T-helper 2 cell treated with Interferon-gamma antibody and Interleukin-4, amounts not matched to agents 5 μg/mL and 100 μg/mL, for 36 hours (primary cell): ENCODE data around the gene P2RY1.
A peak's percentile ranks its signal among the peaks of the same experiment; 100 is the strongest.

Source experiments
- DNase-seq: peaks from one replicate; pipeline ENCODE4 v3.0.0; 2021; ENCODE audit warnings: low spot score
- H3K27ac Mint-ChIP-seq: one replicate; pipeline ENCODE4 v1.8.0; 2021; ENCODE audit warnings: mild to moderate bottlenecking, mixed read lengths
- H3K27me3 Mint-ChIP-seq: one replicate; pipeline ENCODE4 v1.8.0; 2021; ENCODE audit warnings: low read depth, mixed read lengths
- H3K36me3 Mint-ChIP-seq: one replicate; pipeline ENCODE4 v1.8.0; 2021; ENCODE audit warnings: low read depth, mixed read lengths
- H3K4me1 Mint-ChIP-seq: one replicate; pipeline ENCODE4 v1.8.0; 2021; ENCODE audit warnings: low read depth, mixed read lengths
- H3K4me3 Mint-ChIP-seq: one replicate; pipeline ENCODE4 v1.8.0; 2022; ENCODE audit warnings: mild to moderate bottlenecking, moderate library complexity, mixed read lengths
- H3K9me3 Mint-ChIP-seq: one replicate; pipeline ENCODE4 v1.8.0; 2021; ENCODE audit warnings: mixed read lengths

The P2RY1 gene

GRCh38 chr3:152834776-152835600, at the start of gene P2RY1:
P2RY1 (plus strand) TSS chr3:152835131; CDS start chr3:152835783, 652 bp downstream.
- Mint-ChIP-seq H3K4me1 (peaks cover 19% of the 10 kb centered on the region), H3K36me3 (no peaks in the 10 kb centered on the region), H3K9me3 (no peaks in the 10 kb centered on the region), H3K27me3 (peaks cover 60% of the 10 kb centered on the region), H3K27ac (peak within 1 kb of the TSS; percentile 68), H3K4me3 (peak within 1 kb of the TSS; percentile 91)
- DNase-seq: peak; percentile 52

- H3K27me3 Mint-ChIP-seq: no peaks in the 10 kb centered on the region
- no peak for DNase-seq
- no peak overlapping the region for H3K4me3 Mint-ChIP-seq
- H3K4me1 Mint-ChIP-seq: no peaks in the 10 kb centered on the region
- no peaks in the 10 kb centered on the region for H3K36me3 Mint-ChIP-seq
- H3K27ac Mint-ChIP-seq: no peak overlapping the region
- H3K9me3 Mint-ChIP-seq: peaks cover 9% of the 10 kb centered on the region
These were observed 47.8 kb upstream of the P2RY1 start for GRCh38 chr3:152786977-152787681.

- Mint-ChIP-seq H3K27ac (no peak overlapping the region), H3K9me3 (peaks cover 4% of the 10 kb centered on the region), H3K4me1 (no peaks in the 10 kb centered on the region), H3K27me3 (no peaks in the 10 kb centered on the region), H3K36me3 (no peaks in the 10 kb centered on the region), H3K4me3 (no peak overlapping the region)
- DNase-seq: no peak
These were observed 44.1 kb upstream of the P2RY1 start for GRCh38 chr3:152790651-152791387.

- H3K27me3 Mint-ChIP-seq: no peaks in the 10 kb centered on the region
- H3K27ac Mint-ChIP-seq: no peak overlapping the region
- H3K4me1 Mint-ChIP-seq: peaks cover 11% of the 10 kb centered on the region
- peaks cover 5% of the 10 kb centered on the region for H3K9me3 Mint-ChIP-seq
- peaks cover 1% of the 10 kb centered on the region for H3K36me3 Mint-ChIP-seq
- DNase-seq: no peak
- no peak overlapping the region for H3K4me3 Mint-ChIP-seq
These were observed 41.0 kb upstream of the P2RY1 start for GRCh38 chr3:152793969-152794368.

DNA sequence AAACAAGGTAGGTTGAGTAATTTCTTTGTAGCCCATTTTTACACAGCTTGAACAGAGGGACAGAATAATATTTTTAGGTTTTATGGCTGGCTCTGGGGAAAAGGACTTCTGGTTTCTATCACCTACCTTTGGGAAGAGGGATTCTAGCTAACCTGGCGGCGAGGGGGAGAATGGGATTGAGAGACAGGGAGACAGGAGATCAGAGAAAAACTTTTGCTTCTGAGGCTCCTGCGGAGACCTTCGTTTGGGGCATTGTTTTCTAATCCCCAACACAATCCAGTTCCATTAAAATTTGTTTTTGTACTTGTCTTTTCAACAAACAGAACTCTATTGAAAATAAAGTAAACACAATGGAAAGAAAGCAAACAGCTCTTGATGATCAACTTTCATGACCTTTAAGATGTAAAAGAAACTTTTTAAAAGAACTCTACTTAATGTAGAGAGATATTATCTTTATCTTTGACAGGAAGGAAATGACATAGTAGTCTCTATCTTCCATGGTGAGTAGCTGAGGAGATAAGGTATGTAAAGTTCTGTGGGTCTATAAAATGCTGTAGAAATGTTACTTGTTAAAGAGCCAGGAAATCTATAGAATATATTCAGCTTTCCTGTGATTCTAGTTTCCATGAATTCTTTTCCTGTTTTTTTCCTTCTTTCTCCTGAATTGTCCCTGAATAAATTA, 37.0 kb upstream of the P2RY1 start:
- H3K4me3 Mint-ChIP-seq: peak overlapping the region; percentile 28
- DNase-seq: no peak
- H3K27me3 Mint-ChIP-seq: no peaks in the 10 kb centered on the region
- peaks cover 7% of the 10 kb centered on the region for H3K9me3 Mint-ChIP-seq
- peak overlapping the region; percentile 58 for H3K27ac Mint-ChIP-seq
- H3K36me3 Mint-ChIP-seq: peaks cover 1% of the 10 kb centered on the region
- peaks cover 13% of the 10 kb centered on the region for H3K4me1 Mint-ChIP-seq

DNA sequence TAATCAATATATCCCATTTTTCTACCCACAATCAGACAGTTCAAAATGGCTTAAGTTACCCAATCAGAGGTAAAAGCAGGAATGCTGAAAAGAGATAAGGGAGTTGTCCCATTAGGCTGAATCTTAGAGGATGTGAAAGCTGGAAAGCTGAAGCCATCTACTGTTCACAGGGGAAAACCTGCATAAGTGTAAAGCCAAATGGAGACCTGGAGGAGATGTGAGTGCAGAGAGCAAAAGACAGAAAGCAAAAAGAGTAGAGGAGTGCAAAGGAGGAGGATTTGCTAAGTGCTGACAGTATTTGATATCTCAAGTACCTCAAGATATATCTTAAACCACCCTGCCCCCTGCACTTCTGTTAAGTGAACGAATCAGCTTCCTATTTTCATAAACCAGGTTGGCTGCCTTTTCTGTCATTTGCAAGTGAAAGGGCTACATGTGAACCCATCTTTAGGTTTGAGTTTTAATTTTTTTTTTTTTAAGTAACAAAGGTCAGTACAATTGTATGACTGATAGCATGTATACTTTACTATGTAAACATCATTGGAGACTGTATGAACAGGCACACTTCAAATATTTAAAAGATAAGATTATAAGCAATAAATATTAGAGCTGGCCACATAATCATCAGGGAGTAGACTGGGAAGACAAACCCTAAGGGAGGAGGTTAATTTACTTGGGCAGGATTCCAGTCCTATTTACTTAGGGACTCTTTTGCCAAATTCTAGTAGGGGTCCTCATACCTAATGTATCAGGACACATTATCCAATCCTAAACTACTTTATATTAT, 22.8 kb upstream of the P2RY1 start:
- Mint-ChIP-seq H3K36me3 (no peaks in the 10 kb centered on the region), H3K9me3 (no peaks in the 10 kb centered on the region), H3K4me3 (no peak overlapping the region), H3K4me1 (no peaks in the 10 kb centered on the region), H3K27me3 (peaks cover 5% of the 10 kb centered on the region), H3K27ac (no peak overlapping the region)
- DNase-seq: no peak

DNA sequence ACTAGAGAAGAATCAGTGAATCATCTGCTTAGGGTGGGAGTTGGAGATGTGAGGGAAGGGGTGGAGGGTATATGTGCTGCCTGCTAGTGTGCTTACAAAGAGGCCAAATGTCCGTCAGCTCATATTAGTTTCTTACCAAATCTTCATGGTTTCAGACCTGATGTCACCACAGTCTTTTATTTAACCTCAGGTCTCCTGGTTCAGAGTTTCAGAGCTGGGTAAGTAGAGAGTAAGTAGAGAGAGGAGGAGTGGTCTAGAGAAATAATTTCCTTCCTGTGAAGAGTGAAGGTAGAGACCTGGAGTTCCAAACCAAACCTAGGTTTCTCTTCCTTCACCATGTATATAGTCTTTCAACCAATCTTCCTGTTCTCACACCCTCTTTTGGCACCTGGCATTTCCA, 17.5 kb upstream of the P2RY1 start:
- Mint-ChIP-seq H3K36me3 (no peaks in the 10 kb centered on the region), H3K9me3 (no peaks in the 10 kb centered on the region), H3K27me3 (peaks cover 6% of the 10 kb centered on the region), H3K4me3 (no peak overlapping the region), H3K27ac (no peak overlapping the region), H3K4me1 (no peaks in the 10 kb centered on the region)
- DNase-seq: no peak

DNA sequence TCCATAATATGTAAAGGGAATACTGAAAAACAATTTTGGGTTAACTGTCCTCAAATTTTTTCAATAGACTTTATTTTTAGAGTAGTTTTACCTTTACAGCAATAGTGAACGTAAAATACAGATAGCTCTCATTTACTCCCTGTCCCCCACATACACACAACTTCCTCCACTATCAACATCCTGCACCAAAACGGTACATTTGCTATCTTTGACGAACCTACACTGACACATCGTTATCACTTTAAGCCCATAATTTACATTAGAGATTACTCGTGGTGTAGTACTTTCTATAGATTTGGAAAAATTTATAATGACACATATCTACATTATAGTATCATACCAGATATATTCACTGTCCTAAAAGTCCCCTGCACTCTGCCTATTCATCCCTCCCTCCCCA, 16.9 kb upstream of the P2RY1 start:
- H3K9me3 Mint-ChIP-seq: no peaks in the 10 kb centered on the region
- no peak overlapping the region for H3K27ac Mint-ChIP-seq
- no peaks in the 10 kb centered on the region for H3K36me3 Mint-ChIP-seq

GRCh38 chr3:152823173-152823572, 11.8 kb upstream of the P2RY1 start:
- Mint-ChIP-seq H3K4me3 (no peak overlapping the region), H3K4me1 (no peaks in the 10 kb centered on the region), H3K9me3 (no peaks in the 10 kb centered on the region), H3K27ac (no peak overlapping the region), H3K36me3 (no peaks in the 10 kb centered on the region), H3K27me3 (peaks cover 4% of the 10 kb centered on the region)
- DNase-seq: no peak

More for the DNA sequence above, 16.9 kb upstream of the P2RY1 start:
- no peak for DNase-seq
- H3K27me3 Mint-ChIP-seq: peaks cover 4% of the 10 kb centered on the region
- no peak overlapping the region for H3K4me3 Mint-ChIP-seq
- no peaks in the 10 kb centered on the region for H3K4me1 Mint-ChIP-seq

DNA sequence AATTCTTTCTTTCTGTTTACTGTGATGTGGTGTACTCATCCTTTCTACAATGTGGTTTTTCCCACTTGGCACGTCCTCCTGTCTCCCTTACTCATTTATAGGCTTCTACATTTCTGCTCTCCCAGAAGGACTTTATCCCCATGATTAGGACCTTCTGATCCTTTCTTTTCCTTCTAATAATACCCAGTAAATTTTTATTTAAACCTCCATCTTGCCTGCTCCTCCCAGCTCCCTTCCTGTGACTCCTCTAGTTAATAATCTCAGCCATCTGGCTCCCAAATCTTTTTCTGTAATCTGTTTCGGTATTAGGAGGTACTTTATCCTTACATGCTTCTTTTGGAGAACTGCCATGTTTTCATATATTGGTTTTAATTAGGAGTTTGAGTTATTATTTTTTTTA, 11.2 kb upstream of the P2RY1 start:
- Mint-ChIP-seq H3K27ac (no peak overlapping the region), H3K4me1 (no peaks in the 10 kb centered on the region), H3K4me3 (no peak overlapping the region), H3K9me3 (no peaks in the 10 kb centered on the region), H3K36me3 (no peaks in the 10 kb centered on the region), H3K27me3 (peaks cover 4% of the 10 kb centered on the region)
- no peak for DNase-seq

DNA sequence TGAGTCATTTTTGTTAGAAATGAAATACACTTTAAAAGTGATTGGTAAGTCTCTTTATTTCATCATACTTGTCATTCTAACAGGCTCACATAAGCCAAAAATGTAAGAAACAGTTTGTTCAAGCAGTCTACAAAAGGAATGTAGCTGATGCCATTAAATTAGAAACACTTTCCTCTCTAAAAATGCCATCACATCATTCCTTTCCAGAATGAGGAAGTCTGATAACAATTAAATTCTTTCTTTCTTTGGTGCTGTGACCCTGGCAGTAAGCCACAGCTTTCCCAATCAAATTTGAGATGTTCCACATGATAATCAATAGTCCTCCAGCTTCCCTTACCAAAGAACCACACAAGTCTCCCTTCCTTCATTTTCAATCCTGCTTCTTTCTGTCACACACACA, 9.4 kb upstream of the P2RY1 start:
- Mint-ChIP-seq H3K4me3 (no peak overlapping the region), H3K36me3 (no peaks in the 10 kb centered on the region), H3K4me1 (no peaks in the 10 kb centered on the region), H3K27me3 (peaks cover 3% of the 10 kb centered on the region), H3K27ac (no peak overlapping the region), H3K9me3 (no peaks in the 10 kb centered on the region)
- DNase-seq: no peak

GRCh38 chr3:152826476-152826875, 8.5 kb upstream of the P2RY1 start:
- Mint-ChIP-seq H3K27me3 (peaks cover 9% of the 10 kb centered on the region), H3K9me3 (no peaks in the 10 kb centered on the region), H3K36me3 (no peaks in the 10 kb centered on the region), H3K27ac (no peak overlapping the region), H3K4me3 (no peak overlapping the region), H3K4me1 (no peaks in the 10 kb centered on the region)
- no peak for DNase-seq

GRCh38 chr3:152827313-152827712, 7.6 kb upstream of the P2RY1 start:
- H3K4me3 Mint-ChIP-seq: no peak overlapping the region
- no peaks in the 10 kb centered on the region for H3K36me3 Mint-ChIP-seq
- DNase-seq: no peak
- no peaks in the 10 kb centered on the region for H3K9me3 Mint-ChIP-seq
- no peaks in the 10 kb centered on the region for H3K4me1 Mint-ChIP-seq
- peaks cover 9% of the 10 kb centered on the region for H3K27me3 Mint-ChIP-seq
- no peak overlapping the region for H3K27ac Mint-ChIP-seq
